Uterus (tissue), 4 donors: ENCODE data around the gene F10. TPM values are rescaled to one million over a fixed set of nuclear protein-coding genes. Genes with fewer than 3 reads are reported as not detected.

ENCODE experiments used
- DNase-seq, 2 donors: peaks; one replicate each; pipeline ENCODE4 v3.0.0-alpha.2; 2019 to 2020
- H3K27ac ChIP-seq, 2 donors: fragments of 200-600 bp; sonication (generic); 1 replicate in 1 of 2; 2 replicates in 1 of 2; pipeline ENCODE4 v1.5.1; 2016 to 2018
- H3K27me3 ChIP-seq, 2 donors: fragments of 200-600 bp; sonication (generic); one replicate each; pipeline ENCODE4 v1.5.1; 2018 to 2019; ENCODE audit warnings: control low read depth in 1 of 2
- H3K36me3 ChIP-seq, 2 donors: fragments of 200-600 bp; sonication (generic); one replicate each; pipeline ENCODE4 v1.5.1; 2019; ENCODE audit warnings: control low read depth in 1 of 2
- H3K4me1 ChIP-seq, 2 donors: fragments of 200-600 bp; sonication (generic); one replicate each; pipeline ENCODE4 v1.5.1; 2018 to 2019; ENCODE audit warnings: control low read depth in 1 of 2
- H3K4me3 ChIP-seq, 2 donors: fragments of 200-600 bp; sonication (generic); 1 replicate in 1 of 2; 2 replicates in 1 of 2; pipeline ENCODE4 v1.5.1; 2018 to 2019; ENCODE audit warnings: mild to moderate bottlenecking in 1 of 2
- H3K9me3 ChIP-seq, 2 donors: fragments of 200-600 bp; sonication (generic); one replicate each; pipeline ENCODE4 v1.5.1; 2019; ENCODE audit warnings: control low read depth in 1 of 2
- CTCF ChIP-seq, 4 experiments: fragments of 200-600 bp in 2 of 4; fragments of 450-650 bp in 2 of 4; sonication (generic) in 2 of 4; IDR thresholded peaks; one replicate each; pipeline ENCODE4 v1.5.1; 2016 to 2019; ENCODE audit warnings: antibody characterized with exemption in 4 of 4, mild to moderate bottlenecking in 2 of 4, moderate library complexity in 1 of 4
- POLR2A ChIP-seq, 2 donors: fragments of 450-650 bp; IDR thresholded peaks; one replicate each; pipeline ENCODE4 v1.6.1; 2016; ENCODE audit warnings: antibody characterized with exemption in 2 of 2, mild to moderate bottlenecking in 1 of 2, moderate library complexity in 1 of 2
- intact Hi-C: fragments of 100-400 bp; cut with DNase I; formaldehyde crosslinking; loops from one replicate; pipeline ENCODE4 v1.15.1; 2023; ENCODE audit warnings: low total_unique reads
- total RNA-seq, 4 donors: library from RNA; depleted of rRNA in 3 of 4; stranded (reverse); fragments of >200 nt in 3 of 4; gene quantifications; one replicate each; pipeline versions ENCODE4 v1.1.0 to v1.2.4, GENCODE V29; 2014 to 2023
- donor health status: DM: yes; HTN: yes; CAD: no.

F10 gene
- total RNA-seq, 4 donors from 2014 or later, result 6.8 to 56.8 (median 12.1) TPM

GRCh38 chr13:113162783-113163685 lies 40.4 kb downstream of the F10 start:
- Histone ChIP-seq H3K27ac (no peak overlapping the region), H3K4me3 (no peak overlapping the region), H3K9me3 (no peaks in the 10 kb centered on the region), H3K27me3 (no peaks in the 10 kb centered on the region), H3K36me3 (no peaks in the 10 kb centered on the region), H3K4me1 (no peaks in the 10 kb centered on the region)
- DNase-seq, result no peak
- TF ChIP-seq CTCF (IDR thresholded peaks at IDR 0.05) (no peak), POLR2A (IDR thresholded peaks at IDR 0.05) (no peak)
- intact Hi-C loops, result no loop called here

GRCh38 chr13:113164492-113164891 lies 41.9 kb downstream of the F10 start:
- intact Hi-C loops, result no loop called here
- DNase-seq, result no peak
- H3K9me3 ChIP-seq, result no peaks in the 10 kb centered on the region

GRCh38 chr13:113166266-113166665 lies 43.7 kb downstream of the F10 start:
- H3K4me3 ChIP-seq, result no peak overlapping the region
- H3K4me1 ChIP-seq, result no peaks in the 10 kb centered on the region
- H3K36me3 ChIP-seq, result no peaks in the 10 kb centered on the region
- H3K27me3 ChIP-seq, result no peaks in the 10 kb centered on the region
- no peaks in the 10 kb centered on the region for H3K9me3 ChIP-seq
- H3K27ac ChIP-seq, result no peak overlapping the region
- intact Hi-C loops, result no loop called here
- DNase-seq, result no peak
- no peak for TF ChIP-seq CTCF (IDR thresholded peaks at IDR 0.05)
- no peak for TF ChIP-seq POLR2A (IDR thresholded peaks at IDR 0.05)

More at GRCh38 chr13:113164492-113164891, 41.9 kb downstream of the F10 start:
- H3K4me3 ChIP-seq, result no peak overlapping the region
- no peak overlapping the region for H3K27ac ChIP-seq
- H3K4me1 ChIP-seq, result no peaks in the 10 kb centered on the region
- TF ChIP-seq POLR2A (IDR thresholded peaks at IDR 0.05), result no peak
- TF ChIP-seq CTCF (IDR thresholded peaks at IDR 0.05), result no peak
- no peaks in the 10 kb centered on the region for H3K36me3 ChIP-seq
- no peaks in the 10 kb centered on the region for H3K27me3 ChIP-seq

GRCh38 chr13:113166681-113167080 lies 44.1 kb downstream of the F10 start:
- no peak overlapping the region for H3K4me3 ChIP-seq
- no peaks in the 10 kb centered on the region for H3K36me3 ChIP-seq
- intact Hi-C loops, result no loop called here
- no peaks in the 10 kb centered on the region for H3K4me1 ChIP-seq
- H3K9me3 ChIP-seq, result no peaks in the 10 kb centered on the region
- H3K27ac ChIP-seq, result no peak overlapping the region
- TF ChIP-seq POLR2A (IDR thresholded peaks at IDR 0.05), result no peak
- no peak for TF ChIP-seq CTCF (IDR thresholded peaks at IDR 0.05)
- no peak for DNase-seq
- H3K27me3 ChIP-seq, result no peaks in the 10 kb centered on the region

GRCh38 chr13:113167155-113167554 lies 44.6 kb downstream of the F10 start:
- no peak for TF ChIP-seq POLR2A (IDR thresholded peaks at IDR 0.05)
- no peaks in the 10 kb centered on the region for H3K9me3 ChIP-seq
- DNase-seq, result no peak
- intact Hi-C loops, result no loop called here
- H3K36me3 ChIP-seq, result no peaks in the 10 kb centered on the region
- H3K4me3 ChIP-seq, result no peak overlapping the region
- no peaks in the 10 kb centered on the region for H3K27me3 ChIP-seq
- no peak overlapping the region for H3K27ac ChIP-seq
- H3K4me1 ChIP-seq, result no peaks in the 10 kb centered on the region
